MM.1S (cell line): ENCODE data around the gene PCDH9.

ENCODE experiments used
- EZH2 ChIP-seq: fragments of 300-600 bp; sonication (generic); optimal IDR thresholded peaks from 2 replicates; pipeline ENCODE3; 2017; ENCODE audit warnings: low read depth, mild to moderate bottlenecking, antibody characterized with exemption, low read length, mixed read lengths
- EZH2phosphoT487 ChIP-seq: fragments of 300-600 bp; sonication (generic); IDR thresholded peaks from 2 replicates; pipeline ENCODE4 v1.6.1; 2018; ENCODE audit warnings: antibody characterized with exemption, low read length
- TF ChIP-seq, protein P1 (sequence below): fragments of 300-600 bp; sonication (generic); IDR thresholded peaks from 2 replicates; pipeline ENCODE4 v1.5.1; 2016; ENCODE audit warnings: antibody characterized with exemption, low read length, mixed read lengths

DNA sequence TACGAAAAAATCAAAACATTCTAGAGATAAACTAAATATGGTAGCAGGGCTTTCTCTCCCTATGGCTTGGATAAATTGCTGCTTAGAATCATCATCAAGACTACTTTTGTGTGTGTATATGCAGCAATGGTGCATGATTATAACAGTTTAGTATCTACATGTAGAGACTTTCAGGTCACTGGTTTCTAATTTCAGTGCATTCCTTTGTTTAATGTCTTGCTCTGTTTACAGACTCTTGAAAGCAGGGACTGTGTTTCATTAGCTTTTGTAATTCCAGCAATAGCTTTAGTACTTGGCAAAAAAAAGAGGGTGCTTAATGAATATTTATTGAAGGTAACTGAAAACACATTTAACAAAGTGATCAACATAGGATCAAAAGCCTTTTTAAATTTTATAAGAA is 420.7 kb downstream of the PCDH9 start:
- TF ChIP-seq EZH2 (no peak), EZH2phosphoT487 (no peak)
- TF ChIP-seq, protein P1, sequence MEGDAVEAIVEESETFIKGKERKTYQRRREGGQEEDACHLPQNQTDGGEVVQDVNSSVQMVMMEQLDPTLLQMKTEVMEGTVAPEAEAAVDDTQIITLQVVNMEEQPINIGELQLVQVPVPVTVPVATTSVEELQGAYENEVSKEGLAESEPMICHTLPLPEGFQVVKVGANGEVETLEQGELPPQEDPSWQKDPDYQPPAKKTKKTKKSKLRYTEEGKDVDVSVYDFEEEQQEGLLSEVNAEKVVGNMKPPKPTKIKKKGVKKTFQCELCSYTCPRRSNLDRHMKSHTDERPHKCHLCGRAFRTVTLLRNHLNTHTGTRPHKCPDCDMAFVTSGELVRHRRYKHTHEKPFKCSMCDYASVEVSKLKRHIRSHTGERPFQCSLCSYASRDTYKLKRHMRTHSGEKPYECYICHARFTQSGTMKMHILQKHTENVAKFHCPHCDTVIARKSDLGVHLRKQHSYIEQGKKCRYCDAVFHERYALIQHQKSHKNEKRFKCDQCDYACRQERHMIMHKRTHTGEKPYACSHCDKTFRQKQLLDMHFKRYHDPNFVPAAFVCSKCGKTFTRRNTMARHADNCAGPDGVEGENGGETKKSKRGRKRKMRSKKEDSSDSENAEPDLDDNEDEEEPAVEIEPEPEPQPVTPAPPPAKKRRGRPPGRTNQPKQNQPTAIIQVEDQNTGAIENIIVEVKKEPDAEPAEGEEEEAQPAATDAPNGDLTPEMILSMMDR: no peak
